Activated T-helper 1 cell treated with Interleukin-2 at 50 U/mL for 16 hours (primary cell): ENCODE measurements around the gene GID4.
"Not testable (repeated sequence)": the region's sequence is repeated elsewhere in the genome, so short reads cannot be mapped to it uniquely, and the experiment has no call there.

Experiments used
- DNase-seq: peaks from one replicate; pipeline ENCODE4 v3.0.0-alpha.2; 2020; ENCODE audit warnings: low read depth

The GID4 gene

DNA sequence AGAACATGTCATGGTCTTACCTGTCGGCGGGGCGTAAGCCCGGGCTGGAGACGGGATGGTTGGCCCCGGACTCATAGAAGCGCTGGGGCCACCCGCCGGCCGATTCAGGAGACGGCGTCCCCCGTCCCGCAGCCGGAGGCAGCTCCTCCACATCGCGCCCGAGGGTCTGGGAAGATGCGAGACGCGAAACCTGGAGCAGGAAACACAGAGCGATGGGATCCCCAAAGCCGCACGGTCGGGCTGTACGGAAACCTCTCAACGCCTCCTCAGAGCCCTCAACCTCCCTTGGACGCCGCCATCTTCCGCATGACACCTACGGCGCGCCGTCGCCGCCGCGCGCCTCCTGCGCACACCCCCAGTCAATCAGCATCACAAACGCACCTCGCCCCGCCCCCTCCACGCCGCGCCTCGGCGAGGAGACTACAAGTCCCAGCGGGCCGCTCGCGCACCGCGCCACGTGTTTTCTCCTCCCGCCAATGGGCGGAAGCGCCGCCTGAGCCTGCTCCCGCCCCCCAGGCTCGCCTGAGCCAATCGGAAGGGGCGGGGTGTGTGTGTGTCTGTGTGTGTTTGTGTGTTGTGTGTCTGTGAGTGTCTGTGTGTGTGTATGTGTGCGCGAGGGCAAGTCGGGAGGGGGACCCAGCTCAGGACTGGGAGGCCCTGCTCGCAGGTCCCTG, at the start of gene GID4, which contains the start of gene ATPAF2:
Gene GID4, plus strand, starts transcription at position 548 of the 674 bp plus-strand sequence. Its CDS starts 57 bp downstream, at position 605.
Gene ATPAF2, minus strand, starts transcription at position 308 of the 674 bp plus-strand sequence. Its CDS starts 155 bp downstream, at position 153.
- peak; percentile 100 for DNase-seq

GRCh38 chr17:17989618-17990017, 49.6 kb upstream of the GID4 start:
- no peak for DNase-seq

DNA sequence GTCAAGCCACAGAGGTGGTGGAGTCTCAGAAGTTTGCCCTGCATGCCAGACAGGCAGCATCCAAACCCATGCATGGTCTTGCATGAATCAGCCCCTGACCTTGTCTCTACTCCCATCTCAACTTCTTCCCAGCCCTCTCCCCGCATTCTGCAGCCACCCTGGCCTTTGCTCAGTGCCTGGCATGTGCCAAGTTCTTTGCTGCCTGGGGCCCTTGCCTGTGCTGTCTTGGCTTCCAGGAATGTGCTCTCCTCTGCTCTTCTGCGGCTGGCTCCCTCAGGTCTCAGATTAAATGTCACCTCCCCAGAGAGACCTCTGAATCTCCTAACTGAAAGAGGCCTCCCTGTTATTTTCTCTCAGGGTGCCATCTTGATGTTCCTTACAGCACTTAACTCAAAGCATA, 48.9 kb upstream of the GID4 start:
- no peak for DNase-seq

GRCh38 chr17:17993366-17993765, 45.8 kb upstream of the GID4 start:
- DNase-seq, result no peak

GRCh38 chr17:17993852-17994251, 45.4 kb upstream of the GID4 start:
- DNase-seq, result no peak

- DNase-seq, result no peak
Observed at GRCh38 chr17:17994271-17995069, 44.7 kb upstream of the GID4 start.

- not testable (repeated sequence) for DNase-seq
Observed at GRCh38 chr17:17995887-17996286, 43.3 kb upstream of the GID4 start.

GRCh38 chr17:17998934-17999333, 40.3 kb upstream of the GID4 start:
- no peak for DNase-seq

- DNase-seq, result no peak
Observed at GRCh38 chr17:17999364-18000029, 39.7 kb upstream of the GID4 start.

DNA sequence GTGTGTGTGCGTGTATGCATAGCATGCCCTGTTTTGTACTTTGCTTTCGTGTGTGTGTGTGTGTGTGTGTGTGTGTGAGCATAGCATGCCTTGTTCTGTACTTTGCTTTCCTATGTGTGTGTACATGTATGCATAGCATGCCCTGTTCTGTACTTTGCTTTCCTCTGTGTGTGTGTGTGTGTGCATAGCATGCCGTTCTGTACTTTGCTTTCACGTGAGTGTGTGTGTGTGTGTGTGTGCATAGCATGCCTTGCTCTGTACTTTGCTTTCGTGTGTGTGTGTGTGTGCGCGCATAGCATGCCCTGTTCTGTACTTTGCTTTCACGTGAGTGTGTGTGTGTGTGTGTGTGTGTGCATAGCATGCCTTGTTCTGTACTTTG, 39.2 kb upstream of the GID4 start:
- DNase-seq, result no peak

DNA sequence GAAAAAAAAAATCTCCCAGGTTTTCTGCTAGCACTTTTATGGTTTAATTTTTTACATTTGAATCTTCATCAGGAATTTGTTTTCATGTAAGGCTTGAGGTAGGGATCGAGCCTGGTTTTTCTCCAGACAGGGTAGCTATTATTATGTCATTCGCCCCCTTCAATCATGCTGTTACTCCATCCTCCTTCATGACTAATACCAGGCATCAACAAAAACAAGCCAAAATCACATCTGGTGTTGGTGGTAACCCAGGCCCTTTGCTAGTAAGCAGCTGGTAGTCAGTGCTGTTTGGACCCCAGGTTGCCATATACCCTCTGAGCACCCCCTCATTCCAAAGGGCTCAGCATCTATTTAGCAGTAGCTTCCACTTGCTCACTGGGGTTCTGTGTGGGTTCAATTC, 37.0 kb upstream of the GID4 start:
- no peak for DNase-seq

DNA sequence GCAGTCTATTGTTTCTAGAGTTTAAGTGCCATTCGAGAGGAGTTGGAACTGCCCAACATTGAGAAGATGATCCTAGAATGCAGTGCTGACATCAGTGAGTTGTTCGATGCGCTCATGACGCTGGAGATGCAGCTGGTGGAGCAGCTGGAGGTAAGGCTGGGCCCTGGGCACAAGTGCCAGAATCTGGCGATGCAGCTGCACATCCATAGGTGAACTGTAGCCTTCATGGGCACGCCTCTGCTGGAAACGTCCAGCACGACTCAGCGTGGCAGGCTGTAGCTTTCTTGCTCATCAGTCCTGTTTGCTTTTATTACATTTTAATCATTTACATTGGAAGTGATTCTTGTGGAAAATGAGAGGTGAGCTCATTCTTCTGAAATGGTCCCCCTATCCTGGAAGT, 34.9 kb upstream of the GID4 start:
- no peak for DNase-seq

- DNase-seq, result no peak
Observed at GRCh38 chr17:18004884-18005305, 34.3 kb upstream of the GID4 start.

GRCh38 chr17:18005496-18005895, 33.7 kb upstream of the GID4 start:
- DNase-seq, result no peak

DNA sequence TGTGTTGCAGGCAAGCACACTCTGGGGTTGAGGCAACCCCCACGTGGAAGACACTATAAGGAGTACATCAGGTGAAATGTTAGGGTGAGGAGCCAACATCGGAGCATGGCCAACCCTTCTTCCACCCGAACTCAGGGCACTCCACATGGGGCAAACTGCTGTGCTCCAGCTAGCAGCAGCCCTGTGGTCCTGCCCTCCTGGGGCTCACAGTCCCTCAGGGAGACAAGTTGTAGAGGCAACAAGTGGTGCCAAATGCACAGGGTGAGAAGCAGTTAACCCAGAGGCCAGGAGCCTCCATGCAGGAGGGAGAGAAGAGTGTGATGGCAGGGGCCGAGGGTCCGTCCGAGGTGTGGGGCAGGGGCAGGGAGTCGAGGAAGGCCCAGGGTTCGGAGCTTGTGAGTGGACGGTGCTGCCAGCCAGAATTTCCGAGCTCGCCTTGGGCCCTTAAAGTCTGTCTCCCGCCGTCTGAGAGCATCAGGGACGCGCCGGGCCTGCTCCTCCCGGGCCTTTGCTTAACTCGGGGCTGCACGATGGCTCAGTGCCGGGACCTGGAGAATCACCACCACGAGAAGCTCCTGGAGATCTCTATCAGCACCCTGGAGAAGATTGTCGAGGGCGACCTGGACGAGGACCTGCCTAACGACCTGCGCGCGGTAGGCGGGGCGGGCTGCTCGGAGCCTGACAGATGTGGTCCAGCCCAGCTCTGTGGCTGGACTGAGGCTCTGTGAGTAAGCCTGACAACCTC, 32.5 kb upstream of the GID4 start:
- no peak for DNase-seq

- DNase-seq, result no peak
Observed at GRCh38 chr17:18008496-18009268, 30.5 kb upstream of the GID4 start.

GRCh38 chr17:18009609-18010420, 29.4 kb upstream of the GID4 start:
- DNase-seq, result no peak

- no peak for DNase-seq
Observed at GRCh38 chr17:18011286-18011685, 27.9 kb upstream of the GID4 start.

- no peak for DNase-seq
Observed at GRCh38 chr17:18014006-18014405, 25.2 kb upstream of the GID4 start.

- no peak for DNase-seq
Observed at GRCh38 chr17:18015593-18015992, 23.6 kb upstream of the GID4 start.

DNA sequence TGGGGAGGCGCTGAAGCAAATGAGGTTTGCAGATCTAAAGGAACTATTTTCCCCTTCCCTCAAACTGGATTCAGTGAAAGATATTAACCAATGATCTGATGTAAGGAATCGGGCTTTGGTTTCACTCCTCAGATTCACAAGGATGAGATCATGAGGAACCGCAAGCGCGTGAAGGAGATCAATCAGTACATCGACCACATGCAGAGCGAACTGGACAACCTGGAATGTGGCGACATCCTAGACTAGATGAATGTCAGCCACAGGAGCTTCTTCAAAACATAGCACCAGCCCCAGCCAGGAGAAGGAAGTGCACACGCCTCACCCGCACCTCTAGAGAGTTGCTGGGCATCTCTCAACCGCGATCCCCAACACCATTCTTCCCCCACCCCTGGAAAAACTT, 22.8 kb upstream of the GID4 start:
- no peak for DNase-seq
